Measurements from ENCODE around the gene WDR70.

DNA sequence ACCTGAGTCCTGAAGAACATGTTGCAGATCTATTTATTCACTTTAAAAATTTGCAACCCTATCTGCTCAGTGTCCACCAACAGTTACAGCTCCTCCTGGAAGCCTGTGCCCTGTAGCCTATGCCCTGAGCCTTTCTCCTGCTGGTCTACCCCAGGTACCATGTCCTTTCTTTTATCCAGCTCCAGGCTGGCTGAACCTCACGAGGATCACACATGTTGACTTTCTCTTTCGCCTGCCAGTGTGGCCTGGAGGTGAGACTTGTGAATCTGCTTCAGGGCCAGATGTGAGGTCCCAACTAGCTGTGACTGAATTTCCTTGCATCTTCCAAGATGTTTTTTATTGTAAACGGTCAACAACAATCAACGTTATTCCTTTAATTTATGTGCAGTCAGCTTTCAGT is 390.0 kb downstream of the WDR70 start:
- TF ChIP-seq, protein P1, sequence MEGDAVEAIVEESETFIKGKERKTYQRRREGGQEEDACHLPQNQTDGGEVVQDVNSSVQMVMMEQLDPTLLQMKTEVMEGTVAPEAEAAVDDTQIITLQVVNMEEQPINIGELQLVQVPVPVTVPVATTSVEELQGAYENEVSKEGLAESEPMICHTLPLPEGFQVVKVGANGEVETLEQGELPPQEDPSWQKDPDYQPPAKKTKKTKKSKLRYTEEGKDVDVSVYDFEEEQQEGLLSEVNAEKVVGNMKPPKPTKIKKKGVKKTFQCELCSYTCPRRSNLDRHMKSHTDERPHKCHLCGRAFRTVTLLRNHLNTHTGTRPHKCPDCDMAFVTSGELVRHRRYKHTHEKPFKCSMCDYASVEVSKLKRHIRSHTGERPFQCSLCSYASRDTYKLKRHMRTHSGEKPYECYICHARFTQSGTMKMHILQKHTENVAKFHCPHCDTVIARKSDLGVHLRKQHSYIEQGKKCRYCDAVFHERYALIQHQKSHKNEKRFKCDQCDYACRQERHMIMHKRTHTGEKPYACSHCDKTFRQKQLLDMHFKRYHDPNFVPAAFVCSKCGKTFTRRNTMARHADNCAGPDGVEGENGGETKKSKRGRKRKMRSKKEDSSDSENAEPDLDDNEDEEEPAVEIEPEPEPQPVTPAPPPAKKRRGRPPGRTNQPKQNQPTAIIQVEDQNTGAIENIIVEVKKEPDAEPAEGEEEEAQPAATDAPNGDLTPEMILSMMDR (conservative IDR thresholded peaks at IDR 0.05) = no peak
- TF ChIP-seq ZFX (IDR thresholded peaks at IDR 0.05) = no peak

All from C4-2B (cell line).